Ascending aorta (tissue), 2 donors: ENCODE data around the gene UBLCP1. TPM values are rescaled to one million over a fixed set of nuclear protein-coding genes. Genes with fewer than 3 reads are reported as not detected.
"Not testable (repeated sequence)": the region's sequence is repeated elsewhere in the genome, so short reads cannot be mapped to it uniquely, and the experiment has no call there.

Experiments used
- DNase-seq, 2 donors: peaks; one replicate each; pipeline ENCODE4 v3.0.0-alpha.2; 2019; ENCODE audit warnings: low spot score in 2 of 2
- H3K27ac ChIP-seq, 2 donors: fragments of 200-600 bp; sonication (generic); one replicate each; pipeline ENCODE4 v1.5.1; 2016 to 2017; ENCODE audit warnings: mild to moderate bottlenecking in 1 of 2
- H3K27me3 ChIP-seq: fragments of 200-600 bp; sonication (generic); one replicate; pipeline ENCODE4 v1.5.1; 2017
- H3K36me3 ChIP-seq, 2 donors: fragments of 200-600 bp; sonication (generic); one replicate each; pipeline ENCODE4 v1.5.1; 2016
- H3K4me1 ChIP-seq, 2 donors: fragments of 200-600 bp; sonication (generic); one replicate each; pipeline ENCODE4 v1.5.1; 2016 to 2017; ENCODE audit warnings: mild to moderate bottlenecking in 1 of 2
- H3K4me3 ChIP-seq, 2 donors: fragments of 200-600 bp; sonication (generic); one replicate each; pipeline ENCODE4 v1.5.1; 2016 to 2017; ENCODE audit warnings: mild to moderate bottlenecking in 1 of 2
- H3K9me3 ChIP-seq, 2 donors: fragments of 200-600 bp; sonication (generic); one replicate each; pipeline ENCODE4 v1.5.1; 2016
- CTCF ChIP-seq, 3 experiments: fragments of 200-600 bp in 2 of 3; fragments of 450-650 bp in 1 of 3; sonication (generic) in 2 of 3; IDR thresholded peaks; one replicate each; pipeline ENCODE4 v1.5.1; 2016 to 2019; ENCODE audit warnings: antibody characterized with exemption in 3 of 3, mild to moderate bottlenecking in 1 of 3, moderate library complexity in 1 of 3
- intact Hi-C: fragments of 100-400 bp; cut with DNase I; formaldehyde crosslinking; loops from one replicate; pipeline ENCODE4 v1.15.1; 2023
- total RNA-seq: library from RNA; depleted of rRNA; stranded (reverse); fragments of >200 nt; gene quantifications from one replicate; pipeline ENCODE4 v1.1.0, GENCODE V29; 2016

Gene UBLCP1
- total RNA-seq, 1 donor from 2014 or later = 11.0 TPM

DNA sequence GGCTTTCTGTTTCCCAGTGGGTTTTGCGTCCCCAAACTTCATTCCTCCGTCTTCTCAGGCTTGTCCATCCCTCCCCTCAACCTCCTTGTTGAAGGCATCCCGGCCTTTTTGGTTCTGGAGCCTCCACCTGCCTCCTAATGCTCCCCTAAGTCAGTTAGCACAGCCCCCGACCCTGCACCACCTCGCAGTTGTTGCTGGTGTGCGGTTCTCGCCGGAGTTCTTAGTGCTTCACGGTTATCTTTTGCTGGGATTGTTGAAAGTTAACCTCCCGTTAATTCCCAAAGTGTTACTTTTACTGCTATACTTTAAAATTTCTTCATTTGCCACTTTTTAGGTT lies 447 bp downstream of the UBLCP1 start:
- H3K9me3 ChIP-seq = no peaks in the 10 kb centered on the region
- H3K27me3 ChIP-seq = no peaks in the 10 kb centered on the region
- H3K36me3 ChIP-seq = no peaks in the 10 kb centered on the region
- DNase-seq = no peak
- peak overlapping the region; percentile 88 to 94 for H3K27ac ChIP-seq
- intact Hi-C loops = loop anchor here (1.0 to 2.0 kb wide), 2 partner anchors 54 to 107 kb away; partner anchors contain the start of gene RNF145
- peak overlapping the region; percentile 86 to 91 for H3K4me3 ChIP-seq
- TF ChIP-seq CTCF (IDR thresholded peaks at IDR 0.05) = no peak
- peaks cover 0 to 10% of the 10 kb centered on the region in 2 donors for H3K4me1 ChIP-seq

- H3K4me3 ChIP-seq, H3K36me3 ChIP-seq, DNase-seq, H3K9me3 ChIP-seq, intact Hi-C loops, H3K27ac ChIP-seq, H3K27me3 ChIP-seq: not testable (repeated sequence)
- H3K4me1 ChIP-seq = peaks cover 0 to 10% of the 10 kb centered on the region in 2 donors
Observed at GRCh38 chr5:159266764-159267163, 3.7 kb downstream of the UBLCP1 start.

DNA sequence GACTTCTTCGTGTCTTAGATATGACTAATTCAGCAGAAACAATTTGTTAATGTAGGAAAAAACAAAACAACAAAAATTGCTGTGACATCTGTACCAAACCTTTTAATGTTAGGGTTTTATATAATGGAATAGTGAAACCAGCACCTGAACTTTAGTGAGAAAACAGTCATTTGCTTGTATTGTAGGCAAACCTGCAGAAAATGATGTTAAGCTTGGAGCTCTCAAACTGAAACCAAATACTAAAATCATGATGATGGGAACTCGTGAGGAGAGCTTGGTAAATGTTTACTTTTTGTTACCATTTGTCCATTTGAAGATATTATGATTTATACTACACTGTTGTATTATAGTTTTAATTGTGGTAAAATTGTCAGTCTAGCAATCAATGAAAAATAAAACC lies 6.6 kb downstream of the UBLCP1 start:
- H3K4me1 ChIP-seq = no peaks in the 10 kb centered on the region
- H3K36me3 ChIP-seq = peaks cover 0 to 17% of the 10 kb centered on the region in 2 donors
- intact Hi-C loops = no loop called here
- H3K9me3 ChIP-seq = no peaks in the 10 kb centered on the region
- TF ChIP-seq CTCF (IDR thresholded peaks at IDR 0.05) = no peak
- no peak for DNase-seq
- H3K4me3 ChIP-seq = no peak overlapping the region
- no peak overlapping the region for H3K27ac ChIP-seq
- no peaks in the 10 kb centered on the region for H3K27me3 ChIP-seq

- H3K4me1 ChIP-seq = no peaks in the 10 kb centered on the region
- H3K4me3 ChIP-seq = no peak overlapping the region
- intact Hi-C loops = no loop called here
- no peak for TF ChIP-seq CTCF (IDR thresholded peaks at IDR 0.05)
- DNase-seq = no peak
- H3K9me3 ChIP-seq = no peaks in the 10 kb centered on the region
- no peak overlapping the region for H3K27ac ChIP-seq
- H3K27me3 ChIP-seq = no peaks in the 10 kb centered on the region
- peaks cover 5 to 31% of the 10 kb centered on the region in 2 donors for H3K36me3 ChIP-seq
Observed at GRCh38 chr5:159273923-159274322, 10.8 kb downstream of the UBLCP1 start.

- intact Hi-C loops = no loop called here
- no peak for TF ChIP-seq CTCF (IDR thresholded peaks at IDR 0.05)
- Histone ChIP-seq H3K27me3 (no peaks in the 10 kb centered on the region), H3K27ac (no peak overlapping the region), H3K4me3 (no peak overlapping the region), H3K36me3 (peaks cover 13 to 39% of the 10 kb centered on the region in 2 donors), H3K4me1 (no peaks in the 10 kb centered on the region), H3K9me3 (no peaks in the 10 kb centered on the region)
- no peak for DNase-seq
Observed at GRCh38 chr5:159274676-159275075, 11.6 kb downstream of the UBLCP1 start.

- peak in 1 of 3 experiments; percentile 50 for TF ChIP-seq CTCF (IDR thresholded peaks at IDR 0.05)
- no peaks in the 10 kb centered on the region for H3K9me3 ChIP-seq
- no peak overlapping the region for H3K27ac ChIP-seq
- DNase-seq = no peak
- H3K4me1 ChIP-seq = no peaks in the 10 kb centered on the region
- no peaks in the 10 kb centered on the region for H3K27me3 ChIP-seq
- H3K36me3 ChIP-seq = peaks cover 7 to 13% of the 10 kb centered on the region in 2 donors
- H3K4me3 ChIP-seq = no peak overlapping the region
- intact Hi-C loops = loop anchor here (5.0 kb wide), 1 partner anchor 701 kb away; no protein-coding TSS in a partner anchor
Observed at GRCh38 chr5:159286420-159287035, 23.4 kb downstream of the UBLCP1 start.
